Measurements from ENCODE around the gene UTS2R. TPM values are rescaled to one million over a fixed set of nuclear protein-coding genes. Genes with fewer than 3 reads are reported as not detected.
"Not testable (repeated sequence)": the region's sequence is repeated elsewhere in the genome, so short reads cannot be mapped to it uniquely, and the experiment has no call there.

Gene UTS2R
- total RNA-seq, 2 experiments from 2014 or later: not detected

GRCh38 chr17:82380860-82381702 lies 9.5 kb downstream of the UTS2R start:
- Mint-ChIP-seq H3K27me3 (peaks cover 20% of the 10 kb centered on the region), H3K4me1 (ENCODE audit: low read depth) (peaks cover 3% of the 10 kb centered on the region), H3K9me3 (no peaks in the 10 kb centered on the region), H3K27ac (no peak overlapping the region), H3K4me3 (no peak overlapping the region), H3K36me3 (ENCODE audit: low read depth) (no peaks in the 10 kb centered on the region)
- CTCF ChIA-PET: no interaction called here
- TF ChIP-seq CTCF (IDR thresholded peaks at IDR 0.05): no peak
- ATAC-seq: no peak
- no peak for DNase-seq
- POLR2A ChIA-PET: no interaction called here
- intact Hi-C loops (cut with micrococcal nuclease): no loop called here

GRCh38 chr17:82381703-82382009 lies 10.1 kb downstream of the UTS2R start:
- H3K4me3 Mint-ChIP-seq; DNase-seq; H3K27ac Mint-ChIP-seq; ATAC-seq; intact Hi-C loops (cut with micrococcal nuclease); H3K36me3 Mint-ChIP-seq (ENCODE audit: low read depth); H3K4me1 Mint-ChIP-seq (ENCODE audit: low read depth); CTCF ChIA-PET; H3K9me3 Mint-ChIP-seq: not testable (repeated sequence)
- POLR2A ChIA-PET: interaction anchor here (0.6 kb wide), 1 partner anchor 9 kb away, joined by 3 read pairs; no protein-coding TSS in a partner anchor
- peaks cover 17% of the 10 kb centered on the region for H3K27me3 Mint-ChIP-seq

GRCh38 chr17:82382220-82382932 lies 10.8 kb downstream of the UTS2R start:
- POLR2A ChIA-PET: interaction anchor here (0.6 kb wide), 1 partner anchor 10 kb away, joined by 3 read pairs; no protein-coding TSS in a partner anchor
- CTCF ChIA-PET; H3K27ac Mint-ChIP-seq; H3K4me3 Mint-ChIP-seq; H3K36me3 Mint-ChIP-seq (ENCODE audit: low read depth); intact Hi-C loops (cut with micrococcal nuclease); ATAC-seq; H3K4me1 Mint-ChIP-seq (ENCODE audit: low read depth); H3K9me3 Mint-ChIP-seq; DNase-seq: not testable (repeated sequence)
- H3K27me3 Mint-ChIP-seq: peaks cover 17% of the 10 kb centered on the region

GRCh38 chr17:82382933-82383255 lies 11.3 kb downstream of the UTS2R start:
- no peak for ATAC-seq
- peaks cover 3% of the 10 kb centered on the region for H3K4me1 Mint-ChIP-seq (ENCODE audit: low read depth)
- POLR2A ChIA-PET: no interaction called here
- H3K27me3 Mint-ChIP-seq: peaks cover 17% of the 10 kb centered on the region
- no peaks in the 10 kb centered on the region for H3K9me3 Mint-ChIP-seq
- no peak overlapping the region for H3K27ac Mint-ChIP-seq
- no peak for DNase-seq
- CTCF ChIA-PET: no interaction called here
- no peaks in the 10 kb centered on the region for H3K36me3 Mint-ChIP-seq (ENCODE audit: low read depth)
- no peak overlapping the region for H3K4me3 Mint-ChIP-seq
- TF ChIP-seq CTCF (IDR thresholded peaks at IDR 0.05): no peak
- intact Hi-C loops (cut with micrococcal nuclease): no loop called here

- ChIA-PET CTCF (no interaction called here), POLR2A (no interaction called here)
- Mint-ChIP-seq H3K9me3 (no peaks in the 10 kb centered on the region), H3K36me3 (ENCODE audit: low read depth) (no peaks in the 10 kb centered on the region), H3K4me1 (ENCODE audit: low read depth) (peaks cover 3% of the 10 kb centered on the region), H3K4me3 (no peak overlapping the region), H3K27me3 (peaks cover 17% of the 10 kb centered on the region), H3K27ac (no peak overlapping the region)
- no peak for DNase-seq
- TF ChIP-seq CTCF (IDR thresholded peaks at IDR 0.05): no peak
- intact Hi-C loops (cut with micrococcal nuclease): no loop called here
- ATAC-seq: no peak
Measured at GRCh38 chr17:82383411-82383810, 11.8 kb downstream of the UTS2R start.

Data from activated CD8-positive, alpha-beta T cell treated with anti-CD3 and anti-CD28 coated beads for 36 hours (primary cell).